SK-N-SH (cell line): ENCODE results near the gene CDH13. TPM values are rescaled to one million over a fixed set of nuclear protein-coding genes. Genes with fewer than 3 reads are reported as not detected.

ENCODE experiments used
- CTCF ChIA-PET: fragments of 300-600, 350-600 bp; formaldehyde crosslinking; extraction: SDS; loops from one replicate; lab custom pipeline; 2021; lab: Yijun Ruan, JAX
- POLR2A ChIA-PET: fragments of 350-600 bp; sonication (Branson Sonifier 250); formaldehyde crosslinking; extraction: SDS; loops from one replicate; lab custom pipeline; 2020; ENCODE audit warnings: antibody characterized with exemption, inconsistent platforms; lab: Yijun Ruan, JAX
- DNase-seq: peaks from one replicate; pipeline ENCODE4 v3.0.0; 2012
- H2AFZ ChIP-seq: fragments of 200-600 bp; sonication (generic); 2 replicates; pipeline ENCODE4 v1.8.1; 2016; ENCODE audit warnings: antibody characterized with exemption, mild to moderate bottlenecking, low read depth
- H3F3A ChIP-seq: fragments of 200-600 bp; sonication (generic); replicated peaks from 2 replicates; pipeline ENCODE3; 2016; ENCODE audit warnings: antibody characterized with exemption, mild to moderate bottlenecking; ENCODE audit not compliant: insufficient read depth
- H3K27ac ChIP-seq, 2 experiments: fragments of 200-500 bp in 1 of 2; fragments of 200-600 bp in 1 of 2; sonication (Bioruptor generic) in 1 of 2; sonication (generic), shearing (Covaris generic) in 1 of 2; 2 replicates each; pipeline versions ENCODE4 v1.5.1 to v1.6.1; 2014 to 2016; ENCODE audit warnings: low read depth in 2 of 2, inconsistent platforms in 1 of 2, low read length in 1 of 2, mild to moderate bottlenecking in 1 of 2, mixed read lengths in 1 of 2
- H3K27me3 ChIP-seq: fragments of 200-600 bp; sonication (generic), shearing (Covaris generic); 2 replicates; pipeline ENCODE4 v1.6.1; 2016; ENCODE audit warnings: mixed run types; ENCODE audit not compliant: insufficient read depth
- H3K36me3 ChIP-seq, 2 experiments: fragments of 200-500 bp in 1 of 2; fragments of 200-600 bp in 1 of 2; sonication (Bioruptor generic) in 1 of 2; sonication (generic) in 1 of 2; replicated peaks in 1 of 2; 2 replicates each; pipeline versions ENCODE3 to v1.5.1; 2014 to 2016; ENCODE audit warnings: low read length in 1 of 2, mild to moderate bottlenecking in 1 of 2; ENCODE audit not compliant: insufficient read depth in 2 of 2, control insufficient read depth in 1 of 2
- H3K4me1 ChIP-seq, 2 experiments: fragments of 200-500 bp in 1 of 2; fragments of 200-600 bp in 1 of 2; sonication (Bioruptor generic) in 1 of 2; sonication (generic), shearing (Covaris generic) in 1 of 2; 2 replicates each; pipeline versions ENCODE4 v1.5.1 to v1.6.1; 2014 to 2016; ENCODE audit warnings: low read depth in 1 of 2, low read length in 1 of 2, mixed run types in 1 of 2; ENCODE audit not compliant: insufficient read depth in 2 of 2, control insufficient read depth in 1 of 2
- H3K4me2 ChIP-seq: fragments of 200-600 bp; sonication (generic), shearing (Covaris generic); 2 replicates; pipeline ENCODE4 v1.6.1; 2017; ENCODE audit warnings: mixed run types
- H3K4me3 ChIP-seq, 2 experiments: fragments of 200-500 bp in 1 of 2; fragments of 200-600 bp in 1 of 2; sonication (Bioruptor generic) in 1 of 2; sonication (generic), shearing (Covaris generic) in 1 of 2; 2 replicates each; pipeline versions ENCODE4 v1.5.1 to v1.8.1; 2014 to 2016; ENCODE audit warnings: low read depth in 2 of 2, inconsistent platforms in 1 of 2, low read length in 1 of 2, mild to moderate bottlenecking in 1 of 2, mixed read lengths in 1 of 2, moderate library complexity in 1 of 2
- H3K79me2 ChIP-seq: fragments of 200-600 bp; sonication (generic); 2 replicates; pipeline ENCODE4 v1.8.1; 2017; ENCODE audit warnings: mild to moderate bottlenecking; ENCODE audit not compliant: insufficient read depth
- H3K9ac ChIP-seq: fragments of 200-600 bp; sonication (generic); 2 replicates; pipeline ENCODE4 v1.6.1; 2017; ENCODE audit warnings: mixed run types
- H3K9me2 ChIP-seq: fragments of 200-600 bp; sonication (generic); 2 replicates; pipeline ENCODE4 v1.6.1; 2017; ENCODE audit warnings: mixed run types
- H3K9me3 ChIP-seq: fragments of 200-600 bp; sonication (generic); 2 replicates; pipeline ENCODE4 v1.6.1; 2017; ENCODE audit warnings: mixed run types, mild to moderate bottlenecking, moderate library complexity
- H4K20me1 ChIP-seq: fragments of 200-600 bp; sonication (generic); 2 replicates; pipeline ENCODE4 v1.6.1; 2017; ENCODE audit warnings: mild to moderate bottlenecking, mixed run types; ENCODE audit not compliant: insufficient read depth
- EP300 ChIP-seq, 2 experiments: IDR thresholded peaks; 2 replicates each; pipeline versions ENCODE4 v1.4.0 to v1.6.1; 2012; ENCODE audit warnings: borderline replicate concordance in 1 of 2, low read depth in 1 of 2, low read length in 1 of 2
- FOSL2 ChIP-seq: IDR thresholded peaks from 2 replicates; pipeline ENCODE4 v1.4.0; 2012; ENCODE audit warnings: low read depth, mild to moderate bottlenecking, moderate library complexity, borderline replicate concordance
- JUND ChIP-seq: IDR thresholded peaks from 2 replicates; pipeline ENCODE4 v1.4.0; 2012
- MEF2A ChIP-seq: IDR thresholded peaks from 2 replicates; pipeline ENCODE4 v1.4.0; 2012; ENCODE audit warnings: low read depth, borderline replicate concordance
- NFIC ChIP-seq: IDR thresholded peaks from 2 replicates; pipeline ENCODE4 v1.4.0; 2012; ENCODE audit warnings: borderline replicate concordance
- PBX3 ChIP-seq: IDR thresholded peaks from 2 replicates; pipeline ENCODE4; 2012
- POLR2AphosphoS5 ChIP-seq: IDR thresholded peaks from 2 replicates; pipeline ENCODE4 v1.6.1; 2012; ENCODE audit warnings: low read depth, low read length
- RFX5 ChIP-seq: IDR thresholded peaks from 2 replicates; pipeline ENCODE4 v1.6.1; 2012; ENCODE audit warnings: mild to moderate bottlenecking, improper control_type of control experiment, low read length
- TCF12 ChIP-seq: IDR thresholded peaks from 2 replicates; pipeline ENCODE4 v1.4.0; 2012
- TEAD4 ChIP-seq: IDR thresholded peaks from 2 replicates; pipeline ENCODE4 v1.4.0; 2012; ENCODE audit warnings: mild to moderate bottlenecking, borderline replicate concordance; ENCODE audit not compliant: insufficient read depth
- WGBS: methylation state at CpG from one replicate; pipeline ENCODE4 v1.1.6; 2017; ENCODE audit warnings: low lambda C conversion rate; 5-methylcytosine and 5-hydroxymethylcytosine counted together
- polyA plus RNA-seq, 3 experiments: library from polyadenylated mRNA; depleted of rRNA; stranded (reverse); fragments of >200 nt; gene quantifications; 2 replicates each; pipeline ENCODE4 v1.2.3, GENCODE V29; 2012

Gene CDH13
- polyA plus RNA-seq, 1 of the 3 experiments (the other 2 are of a cell fraction) = 93.0 TPM

- H3K4me2 ChIP-seq = peak overlapping the region; percentile 99
- no peaks in the 10 kb centered on the region for H3K9me3 ChIP-seq
- peak overlapping the region; percentile 60 to 86 for H3K27ac ChIP-seq
- H3K27me3 ChIP-seq = no peaks in the 10 kb centered on the region
- H4K20me1 ChIP-seq = no peaks in the 10 kb centered on the region
- WGBS = 12% methylated on average over 8 of the region's 8 CpGs
- H3K4me1 ChIP-seq = peaks cover 0 to 25% of the 10 kb centered on the region in 2 experiments; a peak in 3 of 4 replicates
- CTCF ChIA-PET = interaction anchor here (1.0 to 2.2 kb wide), 2 partner anchors 10 to 11 kb away, joined by 3 to 5 read pairs; no protein-coding TSS in a partner anchor
- no peaks in the 10 kb centered on the region for H3K9me2 ChIP-seq
- TF ChIP-seq TCF12 = 0 out of 2 replicates have a peak, but pooled peaks have one; percentile 1
- TF ChIP-seq FOSL2 = peak; percentile 43; the same call in 1 of the 2 replicates
- TF ChIP-seq JUND = peak; percentile 57; the same call in 1 of the 2 replicates
- peak; percentile 20; the same call in 1 of the 2 replicates for TF ChIP-seq NFIC
- no peak; a peak in 1 of 4 replicates for TF ChIP-seq EP300 (IDR thresholded peaks at IDR 0.05; ENCODE audit: borderline replicate concordance in 1 of 2, low read depth in 1 of 2, low read length in 1 of 2)
- TF ChIP-seq POLR2AphosphoS5 = 0 out of 2 replicates have a peak, but pooled peaks have one; percentile 15
- TF ChIP-seq PBX3 = peak; percentile 67; the same call in 1 of the 2 replicates
- no peak for TF ChIP-seq RFX5
- peaks cover 35% of the 10 kb centered on the region for H3F3A ChIP-seq
- no peak overlapping the region for H2AFZ ChIP-seq
- peak overlapping the region; percentile 82; the same call in 1 of the 2 replicates for H3K9ac ChIP-seq
- peaks cover 53% of the 10 kb centered on the region; the same call in 1 of the 2 replicates for H3K79me2 ChIP-seq
- POLR2A ChIA-PET = no interaction called here
- no peaks in the 10 kb centered on the region for H3K36me3 ChIP-seq
- DNase-seq = no peak
- H3K4me3 ChIP-seq = no peak overlapping the region; a peak in 1 of 4 replicates
These were observed 2.8 kb downstream of the CDH13 start for GRCh38 chr16:82629441-82630027.

- H3F3A ChIP-seq = peaks cover 38% of the 10 kb centered on the region
- H3K4me1 ChIP-seq = peaks cover 0 to 32% of the 10 kb centered on the region in 2 experiments; a peak in 3 of 4 replicates
- ChIA-PET CTCF (interaction anchor here (1.0 to 2.2 kb wide), 2 partner anchors 9 to 10 kb away, joined by 3 to 5 read pairs; no protein-coding TSS in a partner anchor), POLR2A (no interaction called here)
- H3K9ac ChIP-seq = peak overlapping the region; percentile 82; the same call in 1 of the 2 replicates
- H3K9me3 ChIP-seq = no peaks in the 10 kb centered on the region
- 13% methylated on average over 2 of the region's 2 CpGs for WGBS
- H3K36me3 ChIP-seq = no peaks in the 10 kb centered on the region
- H3K4me3 ChIP-seq = no peak overlapping the region; a peak in 1 of 4 replicates
- peak overlapping the region; percentile 60 to 86 for H3K27ac ChIP-seq
- H2AFZ ChIP-seq = no peak overlapping the region
- H4K20me1 ChIP-seq = no peaks in the 10 kb centered on the region
- H3K9me2 ChIP-seq = no peaks in the 10 kb centered on the region
- H3K79me2 ChIP-seq = peaks cover 59% of the 10 kb centered on the region
- DNase-seq = no peak
- TF ChIP-seq MEF2A (no peak), TEAD4 (0 out of 2 replicates have a peak, but pooled peaks have one; percentile 0)
- no peaks in the 10 kb centered on the region for H3K27me3 ChIP-seq
- peak overlapping the region; percentile 99 for H3K4me2 ChIP-seq
These were observed 3.5 kb downstream of the CDH13 start for GRCh38 chr16:82630219-82630618.
